HG03442 (cell line): ENCODE data around the gene CCDC27.
"Not testable (repeated sequence)": the region's sequence is repeated elsewhere in the genome, so short reads cannot be mapped to it uniquely, and the experiment has no call there.

Source experiments
- ATAC-seq: cut with Tn5 transposase; IDR thresholded peaks from one replicate; pipeline ENCODE4 v1.9.1; 2021; ENCODE audit warnings: mild to moderate bottlenecking, moderate library complexity; ENCODE audit not compliant: unreplicated experiment

CCDC27 gene

DNA sequence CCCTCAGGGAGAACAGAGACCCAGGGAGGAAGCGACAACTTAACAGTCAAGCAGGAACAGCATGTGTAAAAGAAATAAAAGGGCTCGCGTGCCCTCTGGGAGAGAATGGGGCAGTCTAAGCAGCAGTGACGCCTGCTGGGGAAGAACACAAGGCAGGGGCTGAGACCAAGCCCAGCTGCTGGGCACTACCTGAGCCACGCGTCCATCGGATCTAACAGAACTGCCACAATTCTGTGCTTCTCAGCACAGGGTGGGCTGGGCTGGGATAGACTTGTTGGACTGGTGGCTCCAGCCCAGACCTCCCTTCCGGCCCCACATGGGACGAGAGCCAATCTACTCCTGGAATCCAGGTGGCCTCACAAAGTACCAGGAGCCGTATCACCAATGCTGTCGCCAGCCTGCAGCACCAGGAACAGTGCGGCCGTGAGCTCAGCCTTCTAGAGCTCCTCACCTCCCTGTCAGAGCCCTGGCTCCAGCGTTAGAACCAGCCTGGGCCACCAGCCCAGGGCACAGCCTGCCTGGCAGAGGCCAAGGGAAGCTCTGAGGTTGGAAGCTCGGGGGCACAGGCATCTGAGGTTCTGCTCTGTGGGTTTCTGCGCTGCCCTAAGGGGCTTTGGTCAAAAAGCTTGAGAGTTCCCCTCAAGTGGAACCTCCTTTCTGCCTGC is 36.6 kb downstream of the CCDC27 start:
- no peak for ATAC-seq

DNA sequence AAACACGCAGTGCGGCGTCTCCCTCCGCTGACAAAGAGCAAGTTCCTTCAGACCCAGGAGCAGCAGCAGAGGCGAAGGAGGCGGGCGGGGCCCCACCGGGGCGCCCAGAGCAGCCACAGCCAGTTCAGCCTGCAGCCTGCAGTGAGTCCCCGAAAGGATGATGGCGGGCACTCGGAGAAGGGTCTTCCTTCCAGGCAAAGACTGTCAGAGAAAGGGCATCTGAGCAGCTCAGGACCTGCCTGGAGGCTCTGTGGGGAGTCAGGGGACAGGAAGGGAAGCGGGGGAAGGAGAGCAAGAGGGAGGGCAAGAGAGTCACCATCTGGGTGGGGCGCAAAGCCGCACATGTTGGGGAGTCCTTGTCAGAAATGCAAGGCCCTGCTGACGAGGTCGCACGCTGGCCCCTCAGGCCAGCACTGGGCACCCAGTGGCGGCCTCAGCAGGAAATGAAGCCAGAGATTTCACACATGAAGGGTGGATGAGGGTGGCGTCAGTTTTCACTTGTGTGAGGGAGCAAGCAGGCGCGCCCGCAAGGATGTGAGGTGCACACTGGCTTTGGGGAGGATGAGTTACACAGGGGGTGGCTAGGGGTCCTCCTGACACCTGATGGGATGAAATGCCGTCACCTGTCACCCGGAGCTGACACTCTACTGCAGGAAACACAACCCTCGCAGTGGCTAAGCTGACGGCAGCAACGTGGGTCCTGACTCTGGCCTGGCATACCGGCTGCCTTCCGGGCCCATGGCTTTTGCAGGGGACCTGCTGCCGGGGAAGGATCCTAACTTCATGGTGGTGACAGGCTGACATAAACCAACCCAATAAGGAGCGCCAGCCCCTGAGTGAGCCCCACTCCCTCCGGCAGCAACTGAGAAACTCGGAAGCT is 37.4 kb downstream of the CCDC27 start:
- ATAC-seq, result no peak

DNA sequence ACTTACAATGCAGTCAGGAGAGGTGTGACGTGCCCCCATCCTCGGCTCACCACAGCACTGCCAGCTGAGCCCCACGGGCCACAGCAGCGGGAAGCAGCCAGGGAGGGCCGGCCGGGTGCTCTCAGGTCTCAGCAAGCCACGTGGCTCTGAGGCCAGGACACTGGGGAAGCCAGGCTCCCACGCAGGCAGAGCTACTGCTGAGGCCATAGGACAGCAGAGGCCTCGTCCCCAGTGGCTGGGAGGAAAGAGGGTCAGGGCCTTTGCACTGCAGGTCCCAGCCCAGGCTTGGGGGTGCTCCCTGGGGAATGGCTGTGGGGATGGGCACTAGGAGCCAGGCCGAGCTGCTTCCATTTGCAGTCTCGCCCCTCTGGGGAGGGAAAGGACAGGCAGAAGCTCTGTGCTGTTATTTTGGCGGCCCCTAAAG is 38.3 kb downstream of the CCDC27 start:
- no peak for ATAC-seq

DNA sequence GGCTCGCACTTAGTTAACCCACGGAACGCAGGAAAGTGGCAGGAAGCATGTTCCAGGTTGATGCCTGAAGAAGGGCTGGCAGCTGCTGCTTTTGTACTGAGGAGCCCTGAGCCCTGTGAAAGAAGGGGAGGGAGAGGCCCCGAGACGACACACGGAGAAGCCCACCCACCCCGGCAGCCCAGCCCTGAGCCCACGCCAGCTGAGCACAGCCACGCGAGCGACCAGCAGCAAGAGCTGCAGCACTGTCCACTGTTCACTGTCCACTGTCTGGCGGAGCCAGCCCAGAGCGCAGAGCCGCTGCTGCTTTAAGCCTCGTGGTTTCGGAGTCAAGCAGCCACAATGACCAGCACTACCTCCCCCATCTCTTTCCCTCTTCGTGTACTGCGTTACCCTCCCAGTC is 38.7 kb downstream of the CCDC27 start:
- no peak for ATAC-seq

DNA sequence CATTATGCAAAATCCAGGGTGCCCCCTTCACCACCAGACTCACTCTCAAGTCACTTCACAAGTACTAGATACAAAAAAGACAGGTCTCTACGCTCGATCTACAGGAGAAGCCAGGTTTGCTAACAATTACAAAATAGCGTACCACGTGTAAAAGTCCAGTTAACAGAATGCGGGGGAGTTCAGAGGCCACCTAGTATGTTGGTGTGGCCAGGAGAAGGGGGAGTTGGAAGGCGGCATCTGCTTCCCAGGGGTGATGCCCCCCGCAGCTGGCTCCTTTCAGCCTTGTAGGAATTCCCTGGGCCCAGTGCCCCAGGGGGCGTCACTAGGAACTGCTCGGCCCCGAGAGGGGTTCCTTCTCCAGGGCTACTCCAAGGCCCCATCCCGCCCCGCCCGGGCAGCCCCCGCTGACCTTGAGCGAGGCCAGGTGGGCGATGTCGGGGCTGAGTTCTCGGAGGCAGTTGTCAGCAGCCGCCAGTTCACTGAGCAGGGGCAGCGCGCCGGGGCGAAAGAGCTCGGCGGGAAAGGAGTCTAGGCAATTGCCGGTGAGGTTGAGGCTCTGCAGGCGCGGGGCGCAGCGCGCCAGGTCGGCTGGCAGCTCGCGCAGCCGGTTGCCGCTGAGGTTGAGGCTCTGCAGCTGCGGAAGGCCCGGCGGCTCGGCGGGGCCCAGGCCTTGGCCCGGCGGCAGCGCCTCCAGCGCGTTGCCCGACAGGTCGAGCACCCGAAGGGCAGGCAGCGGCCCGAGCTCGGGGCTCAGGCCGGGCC is 43.4 kb downstream of the CCDC27 start:
- ATAC-seq, result peak; percentile 8

DNA sequence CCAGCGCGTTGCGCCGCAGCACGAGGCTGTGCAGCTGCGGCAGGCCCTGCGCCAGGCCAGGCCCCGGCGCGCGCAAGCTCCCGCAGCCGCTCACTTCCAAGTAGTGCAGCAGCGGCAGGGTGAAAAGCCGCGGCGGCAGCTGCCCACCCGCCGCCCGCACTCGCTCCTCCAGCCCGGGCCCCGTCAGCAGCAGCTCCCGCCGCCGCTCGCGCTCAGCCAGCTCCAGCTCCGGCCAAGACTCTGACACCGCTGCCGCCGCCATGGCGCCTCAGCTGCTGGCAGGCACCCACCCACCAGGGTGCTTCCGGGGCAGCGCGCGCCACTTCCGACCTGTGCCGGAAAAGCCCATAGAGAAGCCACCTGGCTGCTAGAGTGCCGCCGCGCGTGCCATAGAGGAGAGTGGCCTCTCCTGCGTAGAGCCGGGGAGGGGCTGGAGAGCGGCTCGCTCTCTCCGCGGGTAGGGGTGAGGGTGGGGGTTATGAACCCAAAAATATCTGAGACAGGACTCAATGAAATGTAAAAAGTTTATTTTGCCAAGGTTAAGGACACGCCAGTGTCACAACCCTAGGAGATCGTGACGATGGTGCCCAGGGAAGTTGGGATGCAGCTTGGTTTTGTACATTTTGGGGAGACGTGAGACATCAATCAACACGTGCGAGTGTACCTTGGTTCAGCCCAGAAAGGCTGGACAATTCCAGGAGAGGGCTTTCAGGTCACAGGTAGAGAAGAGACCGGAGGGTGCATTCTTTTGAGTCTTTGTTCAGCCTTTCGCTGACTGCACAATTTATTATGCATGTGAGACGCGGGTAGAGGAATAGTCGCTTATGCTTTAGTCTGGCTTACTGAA is 44.2 kb downstream of the CCDC27 start, which contains the start of gene LRRC47:
Gene LRRC47 (minus strand): TSS at position 284 of the 847 bp plus-strand sequence. CDS start 22 bp downstream, at position 262.
- ATAC-seq, result peak; percentile 94

DNA sequence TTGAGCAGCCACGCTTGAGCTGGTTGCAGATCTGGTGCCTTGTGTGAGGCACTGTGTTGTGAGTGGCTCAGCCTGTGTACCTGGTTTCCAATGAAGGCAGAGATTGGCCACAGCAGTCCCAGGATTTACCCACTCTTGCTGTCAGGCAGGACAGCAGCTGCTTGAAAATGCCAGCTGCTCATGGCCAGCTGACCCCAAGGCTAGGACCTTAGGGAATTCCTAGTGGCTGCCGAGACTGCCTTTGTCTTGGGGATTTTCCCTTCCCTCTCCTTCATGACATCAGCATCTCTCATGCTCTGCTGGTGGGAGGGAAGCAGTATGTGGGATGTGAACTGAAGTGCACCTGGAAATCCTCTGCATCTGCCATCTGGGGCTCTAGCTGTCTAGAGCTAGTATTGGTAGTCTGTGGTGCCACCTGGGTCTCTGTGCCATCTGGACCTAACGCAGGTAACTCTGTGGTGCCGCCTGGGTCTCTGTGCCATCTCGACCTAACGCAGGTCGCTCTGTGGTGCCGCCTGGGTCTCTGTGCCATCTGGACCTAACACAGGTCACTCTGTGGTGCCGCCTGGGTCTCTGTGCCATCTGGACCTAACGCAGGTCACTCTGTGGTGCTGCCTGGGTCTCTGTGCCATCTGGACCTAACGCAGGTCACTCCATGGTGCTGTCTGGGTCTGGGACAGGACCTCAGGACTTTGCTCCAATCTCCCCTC is 47.9 kb downstream of the CCDC27 start:
- no peak for ATAC-seq

DNA sequence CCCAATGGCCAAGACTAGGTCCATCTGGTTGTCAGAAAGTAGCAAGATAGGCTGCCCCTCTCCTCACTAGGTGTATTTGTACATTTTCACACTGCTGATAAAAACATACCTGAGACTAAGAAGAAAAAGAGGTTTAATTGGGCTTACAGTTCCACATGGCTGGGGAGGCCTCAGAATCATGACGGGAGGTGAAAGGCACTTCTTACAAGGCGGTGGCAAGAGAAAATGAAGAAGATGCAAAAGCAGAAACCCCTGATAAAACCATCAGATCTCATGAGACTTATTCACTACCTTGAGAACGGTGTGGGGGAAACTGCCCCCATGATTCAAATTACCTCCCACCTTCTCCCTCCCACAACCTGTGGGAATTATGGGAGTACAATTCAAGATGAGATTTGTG is 48.5 kb downstream of the CCDC27 start:
- not testable (repeated sequence) for ATAC-seq

DNA sequence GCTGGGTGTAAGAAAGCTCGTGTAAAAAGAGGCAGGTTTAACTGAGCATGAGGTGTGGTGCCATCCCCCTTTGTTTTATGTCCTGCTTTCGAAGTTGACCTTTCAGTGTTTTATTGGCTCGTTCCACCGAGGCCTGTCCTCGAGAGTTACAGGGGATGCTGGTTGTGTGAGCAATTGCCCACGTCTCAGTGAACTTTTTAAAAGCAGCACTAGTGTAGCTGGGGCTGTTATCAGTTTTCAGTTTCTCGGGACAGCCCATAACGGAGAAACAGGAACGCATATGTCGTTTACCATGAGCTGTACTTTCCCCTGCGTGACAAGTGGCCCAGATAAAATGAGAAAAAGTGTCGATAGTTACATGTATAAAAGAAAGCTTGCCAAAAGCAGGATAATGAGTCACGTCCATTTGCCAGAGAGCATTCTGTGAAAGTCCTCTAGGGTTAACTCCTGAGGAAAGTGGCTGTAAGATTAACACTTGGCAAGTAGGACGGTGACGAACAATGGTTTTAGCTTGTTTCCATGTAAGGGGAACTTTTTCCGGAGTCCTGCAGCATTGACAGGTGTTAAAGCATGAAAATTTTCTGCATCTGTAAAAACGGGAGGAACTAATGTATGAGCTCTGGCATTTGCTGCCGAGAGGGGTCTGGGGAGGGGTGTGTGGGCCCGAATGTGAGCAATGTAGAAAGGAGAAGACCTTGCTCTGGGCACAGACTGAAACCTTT is 51.8 kb downstream of the CCDC27 start:
- no peak for ATAC-seq

DNA sequence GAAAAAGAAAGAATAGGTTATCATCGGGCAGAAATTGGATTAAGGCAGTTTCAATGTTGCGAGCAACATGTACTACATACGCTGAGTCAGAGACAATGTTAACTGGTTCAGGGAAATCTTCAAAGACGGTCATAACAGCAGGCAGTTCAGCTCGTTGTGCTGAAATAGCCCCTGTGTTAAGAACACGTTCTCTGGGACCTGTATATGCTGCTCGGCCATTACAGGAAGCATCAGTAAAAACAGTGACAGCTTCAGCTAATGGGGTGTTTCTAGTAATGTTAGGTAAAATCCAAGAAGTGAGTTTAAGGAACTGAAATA is 52.3 kb downstream of the CCDC27 start:
- ATAC-seq, result not testable (repeated sequence)

DNA sequence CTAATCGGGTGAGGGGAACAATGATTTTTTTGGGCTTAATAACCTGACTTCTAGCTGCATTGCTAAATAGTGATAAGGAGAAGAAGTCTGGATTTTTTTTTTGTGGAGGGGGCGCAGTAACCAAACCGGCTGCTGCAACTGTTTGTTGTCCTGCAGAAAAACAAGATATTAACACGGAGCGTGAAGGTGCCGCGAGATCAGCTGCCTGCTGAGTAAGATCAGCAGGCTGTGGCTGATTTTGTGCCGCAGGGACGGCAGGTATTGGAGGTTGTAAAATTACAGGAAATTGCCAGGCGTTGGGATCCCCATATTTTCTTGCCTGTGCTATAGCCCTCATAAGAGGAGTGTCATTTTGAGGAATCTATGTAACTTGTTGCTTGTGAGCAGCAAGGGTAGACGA is 52.8 kb downstream of the CCDC27 start:
- ATAC-seq, result no peak

DNA sequence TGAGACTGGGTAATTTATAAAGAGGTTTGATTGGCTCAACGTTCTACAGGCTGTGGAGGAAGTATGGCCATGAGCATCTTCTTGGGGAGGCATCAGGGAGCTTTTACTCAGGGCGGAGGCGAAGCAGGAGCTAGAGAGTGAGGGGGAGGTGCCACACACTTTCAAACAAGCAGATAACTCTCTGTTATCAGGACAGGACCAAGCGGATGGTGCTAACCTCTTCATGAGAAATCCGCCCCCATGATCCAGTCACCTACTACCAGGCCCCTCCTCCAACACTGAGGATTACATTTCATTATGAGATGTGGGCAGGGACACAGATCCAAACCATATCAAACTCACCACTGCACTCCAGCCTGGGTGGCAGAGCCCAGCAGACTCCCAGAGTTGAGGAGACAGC is 55.5 kb downstream of the CCDC27 start:
- no peak for ATAC-seq

DNA sequence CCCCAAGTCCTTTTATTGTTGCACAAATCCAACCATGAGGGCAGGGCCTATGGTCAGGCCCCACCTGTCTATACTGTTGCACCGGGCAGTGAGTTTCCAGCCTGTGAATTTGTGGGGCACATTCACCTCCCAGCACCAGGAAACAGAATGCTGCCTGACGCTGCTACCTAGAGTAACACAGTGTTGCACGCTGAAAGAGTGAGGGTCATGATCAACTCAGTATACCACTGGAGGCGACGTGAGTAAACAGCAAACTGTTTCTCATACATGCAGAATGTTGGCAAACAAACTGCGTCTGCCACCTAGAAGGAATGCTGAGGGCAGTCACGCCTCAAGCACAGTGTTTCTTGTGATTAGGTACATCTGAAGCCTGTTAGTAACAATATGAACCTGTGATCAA is 57.4 kb downstream of the CCDC27 start:
- no peak for ATAC-seq

DNA sequence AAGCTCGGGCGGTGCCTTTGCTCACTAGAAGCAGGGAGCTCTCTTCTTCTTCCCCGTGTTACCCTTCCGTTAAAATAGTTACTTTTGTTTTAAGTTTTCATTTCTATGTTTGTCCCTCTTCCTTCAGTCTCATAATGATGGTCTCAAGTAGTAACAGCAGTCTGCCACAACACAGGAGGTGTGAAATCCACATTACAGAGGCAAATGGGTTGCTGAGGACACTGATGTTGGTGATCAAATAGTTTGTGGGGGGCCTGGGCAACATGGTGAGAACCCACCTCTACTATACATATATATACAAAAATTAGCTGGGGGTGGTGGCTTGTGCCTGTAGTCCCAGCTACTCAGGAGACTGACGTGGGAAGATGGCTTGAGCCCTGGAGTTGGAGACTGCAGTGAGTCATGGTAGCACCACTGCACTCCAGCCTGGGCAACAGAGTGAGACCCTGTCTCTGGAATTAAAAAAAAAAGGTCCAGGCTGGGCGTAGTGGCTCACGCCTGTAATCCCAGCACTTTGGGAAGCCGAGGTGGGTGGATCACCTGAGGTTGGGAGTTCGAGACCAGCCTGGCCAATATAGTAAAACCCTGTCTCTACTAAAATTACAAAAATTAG is 58.0 kb downstream of the CCDC27 start:
- ATAC-seq, result not testable (repeated sequence)

DNA sequence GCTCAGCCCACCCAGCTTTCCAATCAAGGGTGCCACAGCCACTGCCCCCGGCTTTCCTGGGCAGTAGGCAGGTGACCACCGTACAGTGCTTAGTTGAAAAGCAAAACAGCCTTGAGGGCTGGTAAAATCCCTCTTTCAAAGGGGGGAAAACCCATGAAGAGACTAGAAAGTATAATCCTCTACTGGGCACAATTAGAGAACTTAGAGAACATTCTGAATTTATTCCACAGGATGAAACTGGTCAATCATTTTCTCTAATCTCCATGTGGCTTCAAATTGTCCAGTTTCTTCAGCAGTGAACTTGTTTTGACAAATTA is 59.3 kb downstream of the CCDC27 start:
- no peak for ATAC-seq

DNA sequence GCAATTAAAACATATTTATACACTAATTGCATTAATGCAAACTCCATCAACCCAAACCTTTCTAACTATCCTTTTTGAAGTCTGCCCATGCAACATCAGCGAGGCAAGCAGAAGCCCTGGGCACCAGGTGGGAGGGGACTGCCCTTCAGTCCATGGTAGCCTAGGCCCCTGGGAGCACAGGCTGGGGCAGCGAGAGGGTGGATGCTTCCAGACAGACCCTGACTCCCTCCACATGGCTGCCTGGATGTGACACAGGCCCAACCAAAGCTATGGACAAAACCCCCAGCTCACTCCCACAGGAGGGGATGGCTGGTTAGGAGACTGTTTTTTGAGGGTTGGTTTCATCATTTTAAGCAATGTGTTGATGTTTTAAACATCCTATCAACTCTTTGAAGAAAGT is 61.8 kb downstream of the CCDC27 start:
- no peak for ATAC-seq

DNA sequence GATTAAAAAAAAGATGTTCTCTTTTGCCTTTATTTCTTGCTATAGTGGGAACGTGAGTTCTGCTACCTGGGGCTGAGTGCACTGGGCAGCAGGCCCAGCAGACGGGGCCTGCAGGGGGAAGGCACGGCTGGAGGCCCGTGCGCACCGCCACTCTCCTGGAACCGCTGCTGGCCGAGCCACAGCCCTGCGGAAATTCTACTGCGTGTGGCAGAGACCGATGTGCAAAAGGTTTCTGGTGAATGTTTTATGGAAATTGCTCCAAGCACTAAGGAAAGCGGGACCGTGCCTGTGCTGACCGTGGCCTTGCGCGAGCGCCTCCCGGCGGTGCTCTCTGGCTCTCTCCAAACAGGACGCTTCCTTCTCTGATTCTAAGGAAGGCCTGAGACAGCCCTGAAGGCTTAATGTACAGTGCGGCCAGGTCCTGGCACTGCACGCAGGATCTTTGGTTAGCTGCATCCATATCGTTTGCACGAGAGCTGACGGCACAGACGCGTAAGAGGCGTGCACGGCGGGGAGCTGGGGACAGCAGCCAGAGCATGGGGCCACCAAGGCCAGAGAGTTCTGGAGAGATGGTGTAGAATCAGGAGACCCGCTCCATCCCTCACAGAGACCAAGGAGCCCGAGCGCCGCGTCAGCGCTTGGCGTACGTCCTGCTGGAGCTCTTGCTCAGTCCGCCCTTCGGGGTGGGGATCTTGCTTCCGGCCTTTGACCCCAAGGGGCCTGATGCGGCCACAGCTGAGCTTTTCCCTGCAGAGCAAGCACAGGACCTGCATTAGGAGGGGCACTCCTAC is 62.7 kb downstream of the CCDC27 start:
- ATAC-seq, result no peak
